ENCODE results near the gene PDSS2.

The PDSS2 gene

GRCh38 chr6:107275330-107275865 is 184.0 kb downstream of the PDSS2 start:
- DNase-seq (ENCODE audit: extremely low spot score): no peak
- POLR2A ChIA-PET: no interaction called here
- CTCF ChIA-PET: interaction anchor here (0.8 to 2.0 kb wide), 5 partner anchors 8 to 45 kb away, joined by 3 to 9 read pairs (median 3); no protein-coding TSS in a partner anchor
- TF ChIP-seq, protein P1, sequence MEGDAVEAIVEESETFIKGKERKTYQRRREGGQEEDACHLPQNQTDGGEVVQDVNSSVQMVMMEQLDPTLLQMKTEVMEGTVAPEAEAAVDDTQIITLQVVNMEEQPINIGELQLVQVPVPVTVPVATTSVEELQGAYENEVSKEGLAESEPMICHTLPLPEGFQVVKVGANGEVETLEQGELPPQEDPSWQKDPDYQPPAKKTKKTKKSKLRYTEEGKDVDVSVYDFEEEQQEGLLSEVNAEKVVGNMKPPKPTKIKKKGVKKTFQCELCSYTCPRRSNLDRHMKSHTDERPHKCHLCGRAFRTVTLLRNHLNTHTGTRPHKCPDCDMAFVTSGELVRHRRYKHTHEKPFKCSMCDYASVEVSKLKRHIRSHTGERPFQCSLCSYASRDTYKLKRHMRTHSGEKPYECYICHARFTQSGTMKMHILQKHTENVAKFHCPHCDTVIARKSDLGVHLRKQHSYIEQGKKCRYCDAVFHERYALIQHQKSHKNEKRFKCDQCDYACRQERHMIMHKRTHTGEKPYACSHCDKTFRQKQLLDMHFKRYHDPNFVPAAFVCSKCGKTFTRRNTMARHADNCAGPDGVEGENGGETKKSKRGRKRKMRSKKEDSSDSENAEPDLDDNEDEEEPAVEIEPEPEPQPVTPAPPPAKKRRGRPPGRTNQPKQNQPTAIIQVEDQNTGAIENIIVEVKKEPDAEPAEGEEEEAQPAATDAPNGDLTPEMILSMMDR (IDR thresholded peaks at IDR 0.05; ENCODE audit: control extremely low read depth, extremely low read depth, low read depth, missing control alignments): no peak

- TF ChIP-seq, protein P1 (IDR thresholded peaks at IDR 0.05; ENCODE audit: control extremely low read depth, extremely low read depth, low read depth, missing control alignments): no peak
- DNase-seq (ENCODE audit: extremely low spot score): no peak
- ChIA-PET POLR2A (no interaction called here), CTCF (interaction anchor here (0.8 to 2.0 kb wide), 3 partner anchors 10 to 34 kb away, joined by 3 to 4 read pairs (median 3); no protein-coding TSS in a partner anchor)
Measured at GRCh38 chr6:107274288-107274687, 185.1 kb downstream of the PDSS2 start.

- TF ChIP-seq, protein P1 (IDR thresholded peaks at IDR 0.05; ENCODE audit: control extremely low read depth, extremely low read depth, low read depth, missing control alignments): no peak
- no peak for DNase-seq (ENCODE audit: extremely low spot score)
- CTCF ChIA-PET: no interaction called here
- POLR2A ChIA-PET: no interaction called here
Measured at GRCh38 chr6:107272246-107272645, 187.1 kb downstream of the PDSS2 start.

DNA sequence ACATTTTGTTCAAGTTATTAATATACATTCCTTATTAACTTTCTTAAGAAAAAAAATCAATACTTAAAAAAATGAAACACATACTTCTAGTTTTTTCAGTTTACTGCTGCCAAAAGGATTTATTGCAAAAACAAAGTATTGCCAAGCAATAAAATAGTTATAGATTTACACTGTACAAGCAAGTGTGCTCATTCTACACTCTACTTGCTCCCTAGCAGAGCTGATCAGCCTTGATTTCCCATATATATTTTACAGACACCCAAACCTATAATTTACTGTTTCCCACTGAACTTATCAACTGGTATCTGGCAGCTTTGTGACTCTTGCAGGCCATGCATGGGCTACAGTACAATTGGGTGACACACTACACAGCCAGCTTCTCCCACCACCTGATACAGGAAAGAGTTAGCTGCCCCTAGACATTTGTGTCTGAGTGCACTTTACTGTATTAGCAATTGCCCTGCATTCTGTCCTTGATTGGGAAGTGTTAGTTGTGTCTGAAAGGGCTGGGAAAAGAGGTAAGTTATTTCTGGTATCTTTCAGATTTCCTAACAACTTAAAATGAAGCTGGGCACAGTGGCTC is 188.1 kb downstream of the PDSS2 start:
- POLR2A ChIA-PET: no interaction called here

GRCh38 chr6:107267634-107268033 is 191.7 kb downstream of the PDSS2 start:
- no peak for DNase-seq (ENCODE audit: extremely low spot score)
- TF ChIP-seq, protein P1 (IDR thresholded peaks at IDR 0.05; ENCODE audit: control extremely low read depth, extremely low read depth, low read depth, missing control alignments): no peak
- ChIA-PET CTCF (interaction anchor here (0.9 to 2.2 kb wide), 4 partner anchors 9 to 463 kb away, joined by 3 to 9 read pairs (median 4); no protein-coding TSS in a partner anchor), POLR2A (no interaction called here)

More for the DNA sequence above, 188.1 kb downstream of the PDSS2 start:
- DNase-seq (ENCODE audit: extremely low spot score): no peak
- CTCF ChIA-PET: no interaction called here
- TF ChIP-seq, protein P1 (IDR thresholded peaks at IDR 0.05; ENCODE audit: control extremely low read depth, extremely low read depth, low read depth, missing control alignments): no peak

- POLR2A ChIA-PET: no interaction called here
- CTCF ChIA-PET: interaction anchor here (1.2 to 2.2 kb wide), 5 partner anchors 9 to 32 kb away, joined by 3 to 9 read pairs (median 4); no protein-coding TSS in a partner anchor
- TF ChIP-seq, protein P1 (IDR thresholded peaks at IDR 0.05; ENCODE audit: control extremely low read depth, extremely low read depth, low read depth, missing control alignments): no peak
- no peak for DNase-seq (ENCODE audit: extremely low spot score)
Measured at GRCh38 chr6:107267006-107267405, 192.4 kb downstream of the PDSS2 start.

Data from GM10248 (cell line).